ENCODE measurements around the gene PLEKHA1. TPM values are rescaled to one million over a fixed set of nuclear protein-coding genes. Genes with fewer than 3 reads are reported as not detected.

PLEKHA1 gene
- polyA plus RNA-seq, 1 experiment, result 25.5 TPM

GRCh38 chr10:122348935-122349361 is 25.6 kb upstream of the PLEKHA1 start:
- DNase-seq (ENCODE audit: low read depth, low spot score), result no peak
- CTCF ChIA-PET, result interaction anchor here (1.3 kb wide), 1 partner anchor 14 kb away, joined by 3 read pairs; no protein-coding TSS in a partner anchor
- Histone ChIP-seq H3K27me3 (ENCODE audit: control insufficient read depth, insufficient read depth, low read length) (peaks cover 8% of the 10 kb centered on the region), H3K4me3 (ENCODE audit: low read depth, low read length) (no peak overlapping the region), H3K9me3 (ENCODE audit: control insufficient read depth, insufficient read depth, low read length) (no peaks in the 10 kb centered on the region), H3K27ac (ENCODE audit: low read depth, low read length) (no peak overlapping the region)
- no peak for TF ChIP-seq CTCF (IDR thresholded peaks at IDR 0.05; ENCODE audit: low read depth, low read length)
- POLR2A ChIA-PET, result no interaction called here

- H3K27ac ChIP-seq (ENCODE audit: low read depth, low read length), result no peak overlapping the region
- H3K27me3 ChIP-seq (ENCODE audit: control insufficient read depth, insufficient read depth, low read length), result peaks cover 8% of the 10 kb centered on the region
- no peak overlapping the region for H3K4me3 ChIP-seq (ENCODE audit: low read depth, low read length)
- CTCF ChIA-PET, result interaction anchor here (1.3 kb wide), 1 partner anchor 15 kb away, joined by 3 read pairs; no protein-coding TSS in a partner anchor
- no peak for TF ChIP-seq CTCF (IDR thresholded peaks at IDR 0.05; ENCODE audit: low read depth, low read length)
- no peak for DNase-seq (ENCODE audit: low read depth, low spot score)
- POLR2A ChIA-PET, result no interaction called here
- H3K9me3 ChIP-seq (ENCODE audit: control insufficient read depth, insufficient read depth, low read length), result no peaks in the 10 kb centered on the region
Measured at GRCh38 chr10:122349758-122350369, 24.6 kb upstream of the PLEKHA1 start.

- peaks cover 8% of the 10 kb centered on the region for H3K27me3 ChIP-seq (ENCODE audit: control insufficient read depth, insufficient read depth, low read length)
- CTCF ChIA-PET, result interaction anchor here (0.7 kb wide), 1 partner anchor 8 kb away, joined by 3 read pairs; no protein-coding TSS in a partner anchor
- POLR2A ChIA-PET, result no interaction called here
Measured at GRCh38 chr10:122350893-122351292, 23.6 kb upstream of the PLEKHA1 start.

GRCh38 chr10:122352817-122353525 is 21.5 kb upstream of the PLEKHA1 start:
- DNase-seq (ENCODE audit: low read depth, low spot score), result no peak
- no peak overlapping the region for H3K27ac ChIP-seq (ENCODE audit: low read depth, low read length)
- no peak for TF ChIP-seq CTCF (IDR thresholded peaks at IDR 0.05; ENCODE audit: low read depth, low read length)
- H3K9me3 ChIP-seq (ENCODE audit: control insufficient read depth, insufficient read depth, low read length), result no peaks in the 10 kb centered on the region
- peaks cover 8% of the 10 kb centered on the region for H3K27me3 ChIP-seq (ENCODE audit: control insufficient read depth, insufficient read depth, low read length)
- POLR2A ChIA-PET, result interaction anchor here (0.6 kb wide), 1 partner anchor 90 kb away, joined by 3 read pairs; no protein-coding TSS in a partner anchor
- no peak overlapping the region for H3K4me3 ChIP-seq (ENCODE audit: low read depth, low read length)
- CTCF ChIA-PET, result interaction anchor here (1.5 to 1.7 kb wide), 2 partner anchors 10 to 81 kb away, joined by 5 to 6 read pairs; no protein-coding TSS in a partner anchor

More at GRCh38 chr10:122350893-122351292, 23.6 kb upstream of the PLEKHA1 start:
- no peaks in the 10 kb centered on the region for H3K9me3 ChIP-seq (ENCODE audit: control insufficient read depth, insufficient read depth, low read length)
- H3K27ac ChIP-seq (ENCODE audit: low read depth, low read length), result no peak overlapping the region
- DNase-seq (ENCODE audit: low read depth, low spot score), result no peak
- no peak for TF ChIP-seq CTCF (IDR thresholded peaks at IDR 0.05; ENCODE audit: low read depth, low read length)
- no peak overlapping the region for H3K4me3 ChIP-seq (ENCODE audit: low read depth, low read length)

GRCh38 chr10:122354383-122354782 is 20.1 kb upstream of the PLEKHA1 start:
- Histone ChIP-seq H3K27ac (ENCODE audit: low read depth, low read length) (no peak overlapping the region), H3K27me3 (ENCODE audit: control insufficient read depth, insufficient read depth, low read length) (peaks cover 8% of the 10 kb centered on the region), H3K4me3 (ENCODE audit: low read depth, low read length) (no peak overlapping the region), H3K9me3 (ENCODE audit: control insufficient read depth, insufficient read depth, low read length) (no peaks in the 10 kb centered on the region; the same call in 1 of the 2 replicates)
- ChIA-PET POLR2A (no interaction called here), CTCF (interaction anchor here (1.3 to 2.2 kb wide), 2 partner anchors 11 to 80 kb away, joined by 4 to 8 read pairs; no protein-coding TSS in a partner anchor)
- DNase-seq (ENCODE audit: low read depth, low spot score), result no peak
- TF ChIP-seq CTCF (IDR thresholded peaks at IDR 0.05; ENCODE audit: low read depth, low read length), result no peak

Measured in AG04450 (cell line).